HCT116 (cell line): ENCODE measurements around the gene THAP10. TPM values are rescaled to one million over a fixed set of nuclear protein-coding genes. Genes with fewer than 3 reads are reported as not detected.

Experiments
- ATAC-seq: fragments of 200-7000 bp; cut with Tn5 transposase; 2 replicates; pipeline ENCODE4 v1.9.1; 2020; ENCODE audit warnings: mild to moderate bottlenecking, moderate library complexity
- BruUV-seq: library from RNA; stranded (reverse); fragments of 400-500 nt; replicated peaks from 2 replicates; lab custom pipeline; 2021; lab: Mats Ljungman, UMichigan
- CTCF ChIA-PET: fragments of 300-600 bp; sonication (Branson Sonifier 250); formaldehyde crosslinking; loops from one replicate; lab custom pipeline; 2021; ENCODE audit warnings: antibody characterized with exemption; lab: Charles Lee
- POLR2A ChIA-PET: fragments of 300-600, 350-600 bp; sonication (Branson Sonifier 250); formaldehyde crosslinking; loops from one replicate; lab custom pipeline; 2021; ENCODE audit warnings: antibody characterized with exemption; lab: Charles Lee
- RAD21 ChIA-PET, 2 experiments: fragments of 300-600 bp; sonication (Branson Sonifier 250); formaldehyde crosslinking; loops; one replicate each; lab custom pipeline; 2023; ENCODE audit warnings: low total read pairs in 2 of 2; ENCODE audit not compliant: uncharacterized antibody in 2 of 2, unreplicated experiment in 2 of 2, low non-redundant PET in 1 of 2; lab: Charles Lee
- DNase-seq: peaks from one replicate; pipeline ENCODE4 v3.0.0-alpha.2; 2010; ENCODE audit warnings: low read depth, low spot score
- H2AFZ ChIP-seq: fragments of 200-600 bp; shearing (Covaris generic), sonication (generic); 2 replicates; pipeline ENCODE4 v1.6.1; 2017; ENCODE audit warnings: low read depth, mixed run types, mixed read lengths, antibody characterized with exemption, low read length; ENCODE audit not compliant: poor library complexity, severe bottlenecking
- H3K27ac ChIP-seq: 2 replicates; pipeline ENCODE4 v1.5.1; 2012; ENCODE audit warnings: low read depth, low read length
- H3K27me3 ChIP-seq: fragments of 200-600 bp; sonication (generic); 2 replicates; pipeline ENCODE4 v1.6.1; 2016; ENCODE audit warnings: mixed run types, low read length, mixed read lengths; ENCODE audit not compliant: insufficient read depth
- H3K36me3 ChIP-seq, 2 experiments: fragments of 200-500 bp in 1 of 2; fragments of 200-600 bp in 1 of 2; sonication (Bioruptor generic) in 1 of 2; sonication (generic) in 1 of 2; 2 replicates each; pipeline versions ENCODE4 v1.5.1 to v1.6.1; 2014 to 2016; ENCODE audit warnings: low read length in 2 of 2, inconsistent platforms in 1 of 2, mixed read lengths in 1 of 2, mixed run types in 1 of 2; ENCODE audit not compliant: insufficient read depth in 2 of 2, control insufficient read depth in 1 of 2
- H3K4me1 ChIP-seq, 2 experiments: fragments of 200-600 bp in 1 of 2; sonication (generic) in 1 of 2; 2 replicates each; pipeline versions ENCODE4 v1.5.1 to v1.6.1; 2012 to 2017; ENCODE audit warnings: low read length in 2 of 2, inconsistent platforms in 1 of 2, mild to moderate bottlenecking in 1 of 2, mixed read lengths in 1 of 2, mixed run types in 1 of 2, moderate library complexity in 1 of 2; ENCODE audit not compliant: insufficient read depth in 2 of 2, control insufficient read depth in 1 of 2
- H3K4me2 ChIP-seq: fragments of 200-600 bp; sonication (generic); 2 replicates; pipeline ENCODE4 v1.6.1; 2017; ENCODE audit warnings: mixed run types, low read length, mixed read lengths
- H3K4me3 ChIP-seq, 2 experiments: fragments of 200-600 bp in 1 of 2; sonication (generic) in 1 of 2; replicated peaks in 1 of 2; 2 replicates each; pipeline ENCODE4 v1.5.1; 2011 to 2016; ENCODE audit warnings: low read length in 2 of 2, control low read depth in 1 of 2, low read depth in 1 of 2, mild to moderate bottlenecking in 1 of 2, mixed read lengths in 1 of 2, mixed run types in 1 of 2
- H3K79me2 ChIP-seq: fragments of 200-600 bp; sonication (generic); 2 replicates; pipeline ENCODE4 v1.6.1; 2017; ENCODE audit warnings: mild to moderate bottlenecking, mixed run types, low read length, moderate library complexity, mixed read lengths; ENCODE audit not compliant: insufficient read depth
- H3K9ac ChIP-seq: fragments of 200-600 bp; sonication (generic); 2 replicates; pipeline ENCODE4 v1.6.1; 2016; ENCODE audit warnings: low read length, mixed read lengths
- H3K9me2 ChIP-seq: fragments of 200-600 bp; sonication (generic), shearing (Covaris generic); 2 replicates; pipeline ENCODE4 v1.6.1; 2017; ENCODE audit warnings: mixed run types, mild to moderate bottlenecking, moderate library complexity; ENCODE audit not compliant: insufficient read depth
- H3K9me3 ChIP-seq, 2 experiments: fragments of 200-500 bp in 1 of 2; fragments of 200-600 bp in 1 of 2; sonication (Bioruptor generic) in 1 of 2; sonication (generic) in 1 of 2; 2 replicates each; pipeline ENCODE4 v1.6.1; 2014 to 2017; ENCODE audit warnings: low read length in 2 of 2, mixed read lengths in 2 of 2, inconsistent platforms in 1 of 2, low read depth in 1 of 2, mild to moderate bottlenecking in 1 of 2, mixed run types in 1 of 2, moderate library complexity in 1 of 2; ENCODE audit not compliant: control insufficient read depth in 1 of 2, insufficient read depth in 1 of 2
- H4K20me1 ChIP-seq: fragments of 200-600 bp; sonication (generic), shearing (Covaris generic); 2 replicates; pipeline ENCODE4 v1.6.1; 2017; ENCODE audit warnings: mixed run types, mild to moderate bottlenecking, moderate library complexity; ENCODE audit not compliant: insufficient read depth
- ATF3 ChIP-seq: IDR thresholded peaks from 2 replicates; pipeline ENCODE4 v1.6.1; 2012
- CBX3 ChIP-seq: IDR thresholded peaks from 2 replicates; pipeline ENCODE4 v1.6.1; 2012; ENCODE audit warnings: low read depth
- CEBPB ChIP-seq: IDR thresholded peaks from 2 replicates; pipeline ENCODE4 v1.6.1; 2012; ENCODE audit warnings: low read depth
- CTCF ChIP-seq, 3 experiments: fragments of 200-600 bp in 1 of 3; sonication (generic) in 1 of 3; IDR thresholded peaks in 2 of 3; conservative IDR thresholded peaks in 1 of 3; 2 replicates each; pipeline ENCODE4 v1.5.1; 2012 to 2017; ENCODE audit warnings: low read depth in 2 of 3, low read length in 2 of 3, antibody characterized with exemption in 1 of 3, borderline replicate concordance in 1 of 3, control low read depth in 1 of 3, mild to moderate bottlenecking in 1 of 3, mixed read lengths in 1 of 3, mixed run types in 1 of 3, moderate library complexity in 1 of 3; ENCODE audit not compliant: insufficient read depth in 1 of 3
- EGR1 ChIP-seq: IDR thresholded peaks from 2 replicates; pipeline ENCODE4 v1.6.1; 2012; ENCODE audit warnings: low read depth
- ELF1 ChIP-seq: IDR thresholded peaks from 2 replicates; pipeline ENCODE4 v1.6.1; 2012; ENCODE audit warnings: low read depth, borderline replicate concordance
- EZH2 ChIP-seq: fragments of 200-600 bp; sonication (generic); IDR thresholded peaks from 2 replicates; pipeline ENCODE4 v1.6.1; 2017; ENCODE audit warnings: antibody characterized with exemption, mixed run types
- EZH2phosphoT487 ChIP-seq: fragments of 200-600 bp; IDR thresholded peaks from 2 replicates; pipeline ENCODE4 v1.6.1; 2018; ENCODE audit warnings: antibody characterized with exemption, borderline replicate concordance
- FOSL1 ChIP-seq: IDR thresholded peaks from 2 replicates; pipeline ENCODE4 v1.6.1; 2012; ENCODE audit warnings: low read depth
- JUND ChIP-seq: IDR thresholded peaks from 2 replicates; pipeline ENCODE4 v1.6.1; 2012
- MAX ChIP-seq: IDR thresholded peaks from 2 replicates; pipeline ENCODE4 v1.6.1; 2012
- POLR2AphosphoS5 ChIP-seq: IDR thresholded peaks from 2 replicates; pipeline ENCODE4 v1.6.1; 2011; ENCODE audit warnings: mild to moderate bottlenecking, low read depth, low read length, moderate library complexity
- RAD21 ChIP-seq: IDR thresholded peaks from 2 replicates; pipeline ENCODE4 v1.6.1; 2012; ENCODE audit warnings: low read depth, mild to moderate bottlenecking
- REST ChIP-seq: IDR thresholded peaks from 2 replicates; pipeline ENCODE4 v1.6.1; 2012; ENCODE audit warnings: low read depth
- SP1 ChIP-seq: IDR thresholded peaks from 2 replicates; pipeline ENCODE4 v1.6.1; 2012; ENCODE audit warnings: low read depth
- SRF ChIP-seq: IDR thresholded peaks from 2 replicates; pipeline ENCODE4 v1.6.1; 2012; ENCODE audit warnings: low read depth
- TCF7L2 ChIP-seq: IDR thresholded peaks from 2 replicates; pipeline ENCODE4 v1.7.0; 2011; ENCODE audit warnings: borderline replicate concordance, inconsistent platforms; ENCODE audit not compliant: insufficient read depth, insufficient read length; ENCODE audit errors: extremely low read depth
- YY1 ChIP-seq: IDR thresholded peaks from 2 replicates; pipeline ENCODE4 v1.6.1; 2011; ENCODE audit warnings: low read length, low read depth, moderate library complexity, mild to moderate bottlenecking; ENCODE audit not compliant: insufficient replicate concordance; ENCODE audit errors: extremely low read depth
- ZBTB33 ChIP-seq: IDR thresholded peaks from 2 replicates; pipeline ENCODE4 v1.6.1; 2011; ENCODE audit warnings: mild to moderate bottlenecking, low read length, moderate library complexity; ENCODE audit not compliant: insufficient replicate concordance; ENCODE audit errors: extremely low read depth
- ZFX ChIP-seq: fragments of 450-650 bp; IDR thresholded peaks from 2 replicates; pipeline ENCODE4 v1.6.1; 2017
- ZNF274 ChIP-seq: fragments of 200-500 bp; sonication (Bioruptor generic); IDR thresholded peaks from 2 replicates; pipeline ENCODE4 v1.6.1; 2014; ENCODE audit warnings: mild to moderate bottlenecking, low read depth, low read length, inconsistent platforms
- intact Hi-C: fragments of 100-400 bp; cut with micrococcal nuclease; formaldehyde crosslinking; loops from 2 replicates; pipeline ENCODE4 v1.10.0; 2022
- total RNA-seq: library from RNA; stranded (reverse); gene quantifications from one replicate; pipeline ENCODE4 v1.2.1, GENCODE V29; 2021; ENCODE audit not compliant: unreplicated experiment

THAP10 gene
- total RNA-seq, 1 experiment from 2014 or later: 2.8 TPM

GRCh38 chr15:70902107-70902506, 9.9 kb upstream of the THAP10 start:
- peak overlapping the region; percentile 34 for H3K4me2 ChIP-seq
- intact Hi-C loops: no loop called here
- ChIA-PET RAD21 (no interaction called here), CTCF (interaction anchor here (0.5 kb wide), 1 partner anchor 898 kb away, joined by 3 read pairs; no protein-coding TSS in a partner anchor), POLR2A (no interaction called here)
- peak overlapping the region; percentile 8 for H2AFZ ChIP-seq
- no peaks in the 10 kb centered on the region for H3K36me3 ChIP-seq
- ATAC-seq (peak; percentile 32; the same call in 1 of the 2 replicates), DNase-seq (peak; percentile 28)
- no peak overlapping the region for H3K9ac ChIP-seq
- H3K27ac ChIP-seq: peak overlapping the region; percentile 36; the same call in 1 of the 2 replicates
- no peaks in the 10 kb centered on the region; a peak in 1 of 4 replicates for H3K9me3 ChIP-seq
- no peak overlapping the region for H3K4me3 ChIP-seq
- no peaks in the 10 kb centered on the region for H3K9me2 ChIP-seq
- no peaks in the 10 kb centered on the region for H4K20me1 ChIP-seq
- peaks cover 9 to 15% of the 10 kb centered on the region in 2 experiments; a peak in 3 of 4 replicates for H3K4me1 ChIP-seq
- H3K27me3 ChIP-seq: no peaks in the 10 kb centered on the region
- BruUV-seq: no TSS peak
- no peaks in the 10 kb centered on the region for H3K79me2 ChIP-seq
- TF ChIP-seq MAX (no peak; the same call in 1 of the 2 replicates), EZH2 (no peak), EGR1 (no peak), ELF1 (no peak), SP1 (peak; percentile 57; the same call in 1 of the 2 replicates), TCF7L2 (no peak), CEBPB (peak; percentile 31; the same call in 1 of the 2 replicates), JUND (peak; percentile 61), POLR2AphosphoS5 (no peak), EZH2phosphoT487 (no peak), CTCF (IDR thresholded peaks at IDR 0.05 in 2 of 3, conservative IDR thresholded peaks at IDR 0.05 in 1 of 3; ENCODE audit: borderline replicate concordance in 1 of 3, insufficient read depth in 1 of 3, low read depth in 2 of 3, low read length in 2 of 3) (no peak), YY1 (no peak), ATF3 (no peak), SRF (no peak), ZFX (no peak), ZBTB33 (no peak), FOSL1 (peak; percentile 55), REST (no peak), ZNF274 (no peak), RAD21 (0 out of 2 replicates have a peak, but pooled peaks have one; percentile 4), CBX3 (peak; percentile 73)
